ENCODE measurements around the gene HMCN1. TPM values are rescaled to one million over a fixed set of nuclear protein-coding genes. Genes with fewer than 3 reads are reported as not detected.

Gene HMCN1
- total RNA-seq, 1 experiment from 2014 or later: 0.31 TPM

GRCh38 chr1:185704181-185704580, 30.0 kb upstream of the HMCN1 start:
- no TSS peak for BruUV-seq (replicated peaks)
- no peak for DNase-seq
- H3K4me2 ChIP-seq: no peak overlapping the region
- no peak for TF ChIP-seq EZH2 (IDR thresholded peaks at IDR 0.05; ENCODE audit: low read depth)
- TF ChIP-seq, protein P1, sequence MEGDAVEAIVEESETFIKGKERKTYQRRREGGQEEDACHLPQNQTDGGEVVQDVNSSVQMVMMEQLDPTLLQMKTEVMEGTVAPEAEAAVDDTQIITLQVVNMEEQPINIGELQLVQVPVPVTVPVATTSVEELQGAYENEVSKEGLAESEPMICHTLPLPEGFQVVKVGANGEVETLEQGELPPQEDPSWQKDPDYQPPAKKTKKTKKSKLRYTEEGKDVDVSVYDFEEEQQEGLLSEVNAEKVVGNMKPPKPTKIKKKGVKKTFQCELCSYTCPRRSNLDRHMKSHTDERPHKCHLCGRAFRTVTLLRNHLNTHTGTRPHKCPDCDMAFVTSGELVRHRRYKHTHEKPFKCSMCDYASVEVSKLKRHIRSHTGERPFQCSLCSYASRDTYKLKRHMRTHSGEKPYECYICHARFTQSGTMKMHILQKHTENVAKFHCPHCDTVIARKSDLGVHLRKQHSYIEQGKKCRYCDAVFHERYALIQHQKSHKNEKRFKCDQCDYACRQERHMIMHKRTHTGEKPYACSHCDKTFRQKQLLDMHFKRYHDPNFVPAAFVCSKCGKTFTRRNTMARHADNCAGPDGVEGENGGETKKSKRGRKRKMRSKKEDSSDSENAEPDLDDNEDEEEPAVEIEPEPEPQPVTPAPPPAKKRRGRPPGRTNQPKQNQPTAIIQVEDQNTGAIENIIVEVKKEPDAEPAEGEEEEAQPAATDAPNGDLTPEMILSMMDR (conservative IDR thresholded peaks at IDR 0.05): no peak
- H3K9me3 ChIP-seq (ENCODE audit: insufficient read depth, low read depth): no peaks in the 10 kb centered on the region
- no peaks in the 10 kb centered on the region for H3K79me2 ChIP-seq (ENCODE audit: low read depth)
- H3K4me3 ChIP-seq: no peak overlapping the region
- H3K27ac ChIP-seq: no peak overlapping the region
- no peaks in the 10 kb centered on the region for H4K20me1 ChIP-seq (ENCODE audit: insufficient read depth)
- POLR2A ChIA-PET (ENCODE audit: unreplicated experiment): no interaction called here
- H3F3A ChIP-seq (ENCODE audit: insufficient read depth, low read depth): no peaks in the 10 kb centered on the region
- intact Hi-C loops (cut with micrococcal nuclease; ENCODE audit: unreplicated experiment): no loop called here
- CTCF ChIA-PET: no interaction called here
- H3K4me1 ChIP-seq (replicated peaks; ENCODE audit: insufficient read depth): no peaks in the 10 kb centered on the region
- H3K36me3 ChIP-seq (ENCODE audit: low read depth): no peaks in the 10 kb centered on the region
- H3K9me2 ChIP-seq (ENCODE audit: insufficient read depth): no peaks in the 10 kb centered on the region
- H2AFZ ChIP-seq: no peak overlapping the region; the same call in 1 of the 2 replicates
- H3K27me3 ChIP-seq (ENCODE audit: insufficient read depth, low read depth): no peaks in the 10 kb centered on the region

DNA sequence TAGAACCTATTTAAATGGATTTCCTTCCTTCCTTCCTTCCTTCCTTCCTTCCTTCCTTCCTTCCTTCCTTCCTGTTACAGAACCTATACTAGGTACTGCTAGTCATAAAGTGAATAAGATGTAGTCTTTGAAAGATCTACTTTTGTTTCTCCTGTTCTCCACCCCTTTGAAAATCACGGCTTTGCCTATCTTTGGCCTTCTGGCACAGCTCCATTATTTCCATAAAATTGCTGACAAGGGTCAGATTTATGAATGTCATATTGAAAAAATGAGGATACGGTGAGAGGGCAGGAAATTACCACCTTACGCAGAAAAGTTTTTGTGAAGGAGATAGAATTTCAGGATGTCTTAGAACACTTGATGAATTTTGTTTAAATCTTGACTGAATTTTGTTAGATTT, 18.1 kb upstream of the HMCN1 start:
- no peaks in the 10 kb centered on the region for H3K9me2 ChIP-seq (ENCODE audit: insufficient read depth)
- intact Hi-C loops (cut with micrococcal nuclease; ENCODE audit: unreplicated experiment): no loop called here
- H3F3A ChIP-seq (ENCODE audit: insufficient read depth, low read depth): no peaks in the 10 kb centered on the region
- no peak for DNase-seq
- no TSS peak for BruUV-seq (replicated peaks)
- H3K4me3 ChIP-seq: no peak overlapping the region
- no peak for TF ChIP-seq EZH2 (IDR thresholded peaks at IDR 0.05; ENCODE audit: low read depth)
- TF ChIP-seq, protein P1 (conservative IDR thresholded peaks at IDR 0.05): no peak
- no peaks in the 10 kb centered on the region for H4K20me1 ChIP-seq (ENCODE audit: insufficient read depth)
- no peaks in the 10 kb centered on the region for H3K79me2 ChIP-seq (ENCODE audit: low read depth)
- H2AFZ ChIP-seq: no peak overlapping the region
- no peaks in the 10 kb centered on the region for H3K36me3 ChIP-seq (ENCODE audit: low read depth)
- H3K4me1 ChIP-seq (replicated peaks; ENCODE audit: insufficient read depth): no peaks in the 10 kb centered on the region
- H3K27ac ChIP-seq: no peak overlapping the region
- ChIA-PET POLR2A (ENCODE audit: unreplicated experiment) (no interaction called here), CTCF (no interaction called here)
- H3K4me2 ChIP-seq: no peak overlapping the region
- H3K27me3 ChIP-seq (ENCODE audit: insufficient read depth, low read depth): no peaks in the 10 kb centered on the region
- H3K9me3 ChIP-seq (ENCODE audit: insufficient read depth, low read depth): no peaks in the 10 kb centered on the region

DNA sequence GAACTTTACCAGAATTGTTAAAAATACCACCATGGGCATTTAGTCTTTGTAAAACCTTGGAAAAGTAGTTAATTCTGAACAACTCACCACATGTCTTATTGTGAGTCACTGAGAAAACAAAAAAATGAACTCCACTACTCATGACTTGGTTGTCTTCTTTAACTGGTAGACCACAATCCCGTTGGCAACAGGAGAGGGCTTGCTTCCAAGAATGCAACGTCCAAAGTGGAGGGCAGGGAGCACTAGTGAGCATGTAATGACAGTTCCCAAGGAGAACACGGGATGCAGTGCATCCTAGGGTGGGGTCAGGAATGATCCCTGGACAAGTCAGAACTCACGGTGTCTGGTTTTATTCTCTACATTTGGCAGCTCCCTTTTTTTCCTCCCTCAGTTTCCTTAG, 15.2 kb upstream of the HMCN1 start:
- H3K4me2 ChIP-seq: no peak overlapping the region
- no peaks in the 10 kb centered on the region for H3K9me2 ChIP-seq (ENCODE audit: insufficient read depth)
- ChIA-PET POLR2A (ENCODE audit: unreplicated experiment) (no interaction called here), CTCF (interaction anchor here (0.6 kb wide), 1 partner anchor 142 kb away, joined by 4 read pairs; no protein-coding TSS in a partner anchor)
- H3K27ac ChIP-seq: no peak overlapping the region
- no peak overlapping the region for H3K4me3 ChIP-seq
- no TSS peak for BruUV-seq (replicated peaks)
- TF ChIP-seq EZH2 (IDR thresholded peaks at IDR 0.05; ENCODE audit: low read depth): no peak
- TF ChIP-seq, protein P1 (conservative IDR thresholded peaks at IDR 0.05): no peak
- H3K79me2 ChIP-seq (ENCODE audit: low read depth): no peaks in the 10 kb centered on the region
- intact Hi-C loops (cut with micrococcal nuclease; ENCODE audit: unreplicated experiment): no loop called here
- no peaks in the 10 kb centered on the region for H3K4me1 ChIP-seq (replicated peaks; ENCODE audit: insufficient read depth)
- H3K36me3 ChIP-seq (ENCODE audit: low read depth): no peaks in the 10 kb centered on the region
- no peak overlapping the region for H2AFZ ChIP-seq
- no peaks in the 10 kb centered on the region for H4K20me1 ChIP-seq (ENCODE audit: insufficient read depth)
- no peak for DNase-seq
- H3K27me3 ChIP-seq (ENCODE audit: insufficient read depth, low read depth): no peaks in the 10 kb centered on the region
- H3K9me3 ChIP-seq (ENCODE audit: insufficient read depth, low read depth): no peaks in the 10 kb centered on the region
- H3F3A ChIP-seq (ENCODE audit: insufficient read depth, low read depth): no peaks in the 10 kb centered on the region
